ENCODE data around the gene PIAS3.
A peak's percentile ranks its signal among the peaks of the same experiment; 100 is the strongest.

Gene PIAS3

DNA sequence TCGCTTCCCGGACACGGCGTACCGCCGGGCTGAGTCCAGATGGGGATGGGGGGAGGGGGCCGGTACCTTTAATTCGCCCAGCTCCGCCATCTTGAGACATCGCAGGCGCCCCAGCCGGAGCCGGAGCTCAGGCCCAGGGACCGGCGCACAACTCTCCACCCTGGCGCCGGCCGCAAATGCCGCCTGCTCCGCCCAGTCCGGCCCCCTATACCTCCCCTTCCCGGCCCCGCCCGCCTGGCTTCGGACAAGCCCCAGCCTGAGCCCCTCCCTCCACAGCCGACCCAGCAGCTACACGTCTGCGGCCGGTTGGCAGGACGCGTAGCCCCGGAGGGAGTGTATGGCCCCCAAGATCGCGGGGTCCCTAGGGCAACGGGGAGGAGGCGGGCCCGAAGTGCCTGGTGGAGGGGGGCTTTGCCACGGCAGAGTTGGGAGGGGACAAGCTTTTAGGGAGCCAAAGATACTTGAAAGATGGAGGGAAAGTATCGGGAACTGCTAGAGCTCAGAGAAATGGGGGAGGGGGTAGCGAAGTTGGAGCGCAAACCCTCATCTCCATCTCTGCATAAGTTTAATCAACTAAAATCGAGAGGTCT is at the start of gene PIAS3:
Gene PIAS3 (minus strand): TSS at position 181 of the 590 bp plus-strand sequence. CDS start 91 bp downstream, at position 90.
- DNase-seq, result peak; percentile 97

DNA sequence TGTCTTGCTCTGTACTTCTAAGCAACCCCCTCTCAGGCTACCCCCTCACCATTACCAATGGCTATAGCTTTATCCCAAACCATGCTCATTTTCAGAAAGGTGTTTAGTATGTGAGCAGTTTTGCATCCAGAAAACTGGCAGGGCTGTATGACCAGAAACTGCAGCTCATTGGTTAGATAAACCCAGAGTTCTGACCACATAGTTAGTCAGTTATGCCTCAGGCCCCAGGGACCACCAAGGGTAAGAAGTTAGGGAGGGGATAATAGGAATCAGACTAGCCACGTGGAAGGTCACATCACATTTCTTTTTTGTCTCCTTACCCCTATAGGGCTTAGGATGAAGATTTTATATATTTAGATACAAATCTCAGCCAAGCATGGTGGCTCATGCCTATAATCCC is 49.8 kb upstream of the PIAS3 start:
- no peak for DNase-seq

DNA sequence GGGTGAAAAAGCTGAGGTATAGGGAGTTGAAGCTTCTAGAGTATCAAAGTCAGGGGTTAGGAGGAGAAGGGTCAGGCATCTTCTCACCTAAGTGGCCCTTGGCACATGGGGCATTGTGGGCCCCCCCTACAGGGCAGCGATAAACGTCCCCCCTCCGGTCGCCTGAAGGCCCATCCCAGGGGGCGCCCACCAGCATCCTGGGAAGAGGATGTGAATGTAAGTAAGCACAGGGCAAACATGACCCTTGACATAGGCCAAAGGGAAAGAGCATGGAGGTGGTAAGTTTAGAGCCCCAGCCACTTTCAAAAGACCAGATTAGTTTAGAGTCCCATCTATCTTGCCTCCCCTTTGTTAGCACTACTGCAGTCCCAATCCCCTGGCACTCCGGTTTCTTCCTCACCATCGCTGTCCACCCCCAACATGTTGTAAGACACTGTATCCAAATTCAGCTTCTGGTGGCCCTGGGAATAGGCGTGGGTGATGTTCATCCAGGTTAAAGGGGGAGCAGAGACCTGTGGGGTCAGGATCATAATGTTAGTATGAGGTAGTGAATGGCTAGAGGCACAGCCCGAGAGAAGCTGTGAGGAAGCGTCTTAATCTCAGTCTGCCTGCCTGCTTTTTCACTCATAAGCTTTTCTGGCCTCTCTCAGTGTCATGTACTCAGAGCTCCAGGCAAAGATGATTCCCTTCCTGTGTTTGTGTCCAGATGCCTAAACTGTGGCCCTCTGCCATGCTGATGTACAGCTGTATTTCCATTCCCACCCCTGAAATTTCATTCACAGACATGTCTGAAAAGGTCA is 48.3 kb upstream of the PIAS3 start:
- DNase-seq, result peak; percentile 66

DNA sequence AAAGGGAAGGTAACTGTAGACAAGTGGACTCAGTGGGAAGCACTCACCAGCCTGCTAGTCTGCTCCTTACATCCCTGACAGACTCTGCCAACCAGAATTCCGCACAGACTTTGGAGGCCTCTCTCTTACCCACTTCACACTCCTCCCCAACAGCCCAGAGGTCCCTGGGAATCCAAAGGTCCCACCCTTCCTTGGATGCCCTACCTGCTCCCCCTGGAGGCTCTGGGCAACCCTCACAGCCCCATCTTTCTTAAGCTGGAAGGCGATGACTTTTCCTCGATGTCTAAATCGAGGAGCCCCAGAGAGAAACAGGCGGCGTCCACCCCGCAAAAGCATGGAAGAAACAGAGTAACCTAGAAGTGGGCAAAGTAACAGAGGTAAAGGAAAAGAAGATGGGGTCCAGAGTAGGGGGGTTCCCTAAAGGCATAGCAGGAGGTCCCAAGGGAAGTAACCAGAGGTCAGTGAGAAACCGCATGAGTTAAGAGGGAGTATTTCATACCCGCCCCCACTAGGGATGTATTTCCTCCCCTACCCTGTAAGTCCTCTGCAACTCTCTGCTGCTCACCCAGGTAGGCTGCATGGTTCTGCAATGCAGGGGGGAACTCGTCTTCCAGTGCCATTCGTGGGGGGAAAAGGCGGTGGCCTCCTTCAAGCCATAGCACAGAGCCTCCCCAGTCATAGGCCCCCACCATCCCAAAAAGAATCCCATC is 42.6 kb upstream of the PIAS3 start:
- no peak for DNase-seq

DNA sequence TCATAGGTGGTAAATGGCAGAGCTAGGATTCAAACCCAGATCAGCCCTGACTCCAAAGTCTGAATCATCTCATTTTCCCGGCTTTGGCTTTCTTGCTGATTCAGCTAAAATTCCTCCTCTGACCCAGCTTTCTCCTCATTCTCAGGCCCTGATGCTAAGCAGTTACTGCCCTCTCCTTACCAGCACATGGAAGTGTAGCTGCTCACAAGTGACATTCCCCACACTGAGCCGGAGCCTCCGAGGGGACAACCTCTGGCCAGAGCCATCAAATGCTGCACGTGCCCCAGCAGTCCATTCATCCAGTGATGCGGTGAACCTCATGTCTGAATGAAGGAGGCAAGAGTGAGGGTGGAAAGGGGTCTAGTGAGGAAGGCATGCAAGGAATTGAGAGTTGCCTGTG is 39.9 kb upstream of the PIAS3 start:
- DNase-seq, result no peak

DNA sequence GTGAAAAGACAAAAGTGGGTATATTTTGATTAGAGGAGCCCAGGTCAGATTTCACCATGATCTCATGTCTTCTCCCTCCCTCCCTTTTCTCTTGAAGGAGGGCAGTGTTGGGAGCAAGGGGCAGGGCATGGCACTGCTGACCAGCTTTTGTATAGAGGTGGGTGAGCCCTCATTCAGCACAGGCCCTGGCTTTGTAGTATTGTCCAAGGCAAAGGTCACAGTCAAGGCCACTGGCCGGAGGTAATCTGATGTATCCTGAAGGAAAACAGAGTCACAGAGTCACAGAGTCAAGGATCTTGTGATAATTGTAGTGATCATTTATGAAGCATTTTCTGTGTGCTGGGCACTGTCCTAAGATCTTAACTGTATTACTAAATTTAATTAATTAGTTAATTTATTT is 39.1 kb upstream of the PIAS3 start:
- DNase-seq, result no peak

DNA sequence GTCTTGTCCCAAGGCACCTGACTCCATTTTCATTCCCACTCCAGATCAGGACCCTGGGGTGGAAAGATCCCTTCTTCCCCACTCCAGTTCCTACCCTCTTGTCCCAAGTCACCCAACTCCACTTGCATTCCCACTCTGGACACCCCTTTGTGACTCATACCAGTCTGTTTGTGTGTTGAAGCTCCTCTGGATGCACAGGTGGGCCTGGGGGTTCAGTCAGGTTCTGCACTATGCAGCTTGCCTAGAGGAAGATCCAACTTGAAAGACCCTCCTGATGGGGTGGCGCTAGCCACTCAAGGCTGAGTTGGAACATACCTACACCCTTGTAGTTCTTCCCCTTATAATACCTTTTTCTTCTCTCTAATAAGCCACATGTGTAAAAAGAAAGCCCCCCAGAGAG is 36.6 kb upstream of the PIAS3 start:
- DNase-seq, result no peak

DNA sequence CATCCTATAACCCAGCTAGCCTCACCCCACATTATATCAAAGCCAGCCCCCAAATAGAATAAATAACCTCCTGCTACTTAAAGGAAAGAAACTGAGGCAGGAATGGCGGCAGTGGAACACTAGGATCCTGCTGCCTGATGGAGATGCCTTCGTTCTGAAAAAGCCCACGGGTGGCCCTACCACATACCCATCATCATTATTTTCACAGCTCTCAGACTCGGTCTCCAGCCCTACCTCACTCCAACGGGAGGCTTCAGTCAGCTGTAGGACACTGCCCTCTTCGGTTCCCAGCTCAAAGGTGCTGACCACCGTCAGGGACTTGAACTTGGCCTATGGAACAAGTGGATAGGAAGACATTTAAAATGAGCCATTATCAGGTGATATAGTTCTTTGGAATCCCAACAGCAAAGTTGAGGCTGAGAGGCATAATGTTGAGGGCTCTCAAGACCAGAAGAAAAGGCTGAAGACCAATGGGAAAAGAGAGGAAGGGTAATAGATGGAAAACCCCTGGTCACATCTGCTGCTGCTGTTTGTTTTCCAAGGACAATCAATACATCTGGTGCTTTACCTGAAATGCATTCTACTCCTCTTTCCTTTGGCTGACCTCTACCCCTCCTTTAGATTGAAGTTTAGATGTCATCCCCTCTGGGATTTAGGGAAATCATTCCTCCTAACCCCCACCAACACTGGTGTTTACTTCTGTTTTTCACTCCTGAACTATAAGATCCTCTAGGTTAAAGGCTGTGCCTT is 34.6 kb upstream of the PIAS3 start:
- DNase-seq, result no peak

DNA sequence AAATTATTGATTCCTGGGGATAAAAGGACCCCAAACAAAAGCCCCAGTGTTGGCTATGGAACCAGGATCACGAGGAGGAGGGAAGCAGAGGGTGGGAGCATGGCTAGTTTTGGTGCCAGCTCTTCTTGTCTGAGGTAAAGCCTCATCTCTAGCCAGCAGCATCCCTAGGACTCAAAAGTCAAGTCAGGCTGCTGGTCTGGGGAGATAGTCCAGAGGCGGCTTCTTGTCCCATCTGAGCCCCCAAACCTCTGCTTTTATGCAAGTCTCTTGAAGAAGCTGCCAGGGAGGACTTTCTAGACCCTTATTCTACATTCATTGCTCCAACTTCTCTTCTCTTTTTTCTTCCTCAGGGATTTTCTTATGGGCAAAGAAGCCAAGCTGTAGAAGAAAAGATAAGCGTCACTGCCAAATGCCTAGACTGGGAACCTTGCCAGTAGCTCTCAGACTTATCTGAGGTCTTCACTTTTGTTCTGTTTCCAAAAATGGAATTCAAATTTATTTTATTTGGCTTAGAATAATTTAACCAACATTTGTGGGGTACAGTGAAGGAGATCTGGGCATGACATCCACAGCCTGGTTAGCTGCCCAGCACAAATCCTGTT is 33.7 kb upstream of the PIAS3 start:
- no peak for DNase-seq

DNA sequence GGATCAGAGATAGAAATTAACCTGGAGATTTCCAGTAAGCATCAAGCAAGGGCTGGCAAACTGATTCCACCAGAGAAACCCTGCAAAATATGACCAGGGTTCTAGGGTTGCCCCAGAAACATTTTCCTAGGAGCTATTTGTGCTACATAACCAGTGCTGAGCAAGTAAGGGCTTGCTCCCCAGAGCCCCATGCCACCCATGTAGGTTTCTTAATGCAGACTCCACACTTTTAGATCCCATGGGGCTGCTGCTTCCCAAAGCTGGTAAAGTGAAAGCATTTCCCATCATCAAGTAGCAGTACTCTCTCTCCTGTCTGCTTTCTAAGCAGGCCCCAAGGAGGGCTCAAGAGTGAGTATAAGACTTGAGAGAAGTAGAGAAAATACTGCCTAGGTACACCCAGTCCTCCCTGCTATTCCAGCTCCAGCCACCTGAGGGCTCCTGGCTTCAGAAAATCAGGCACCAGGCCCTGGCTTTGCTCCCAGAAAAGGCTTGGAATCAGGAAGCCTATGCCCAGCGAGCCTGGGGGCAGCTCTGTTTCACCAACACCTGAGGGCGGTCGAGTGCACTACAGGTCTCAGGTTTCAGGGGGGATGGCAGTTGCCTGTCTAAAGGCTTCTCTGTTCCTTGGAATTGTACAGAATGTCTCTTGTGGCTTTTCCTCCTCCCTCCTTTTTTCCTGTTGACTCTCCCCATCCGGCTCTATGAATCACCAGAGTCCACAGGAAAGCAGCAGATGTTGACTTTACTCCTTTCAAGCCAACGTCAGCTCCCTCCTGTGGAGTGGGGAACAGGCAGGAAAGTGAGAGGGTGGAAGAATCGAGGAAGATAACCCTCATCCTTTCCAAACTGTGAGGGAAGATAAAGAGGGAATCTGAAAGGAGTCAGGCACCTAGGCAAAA is 33.0 kb upstream of the PIAS3 start:
- DNase-seq, result peak; percentile 95

DNA sequence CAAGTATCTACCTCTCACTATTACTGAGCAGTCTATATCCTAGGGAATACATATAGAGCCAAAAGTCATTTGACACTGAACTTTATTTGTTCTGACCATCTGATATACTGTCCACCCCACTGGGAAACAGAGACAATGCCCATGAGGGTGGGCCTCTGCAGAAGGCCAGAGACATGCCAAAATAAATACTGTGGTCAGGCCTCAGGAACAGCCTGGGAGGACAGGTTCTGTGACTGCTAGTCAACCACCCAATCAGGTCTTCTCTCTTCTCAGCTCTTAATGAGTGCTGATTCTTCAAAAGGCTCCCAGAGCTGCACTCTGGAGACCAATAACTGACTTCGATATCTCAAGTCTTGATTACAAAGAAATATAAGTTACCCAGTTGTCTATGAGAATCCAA is 32.3 kb upstream of the PIAS3 start:
- no peak for DNase-seq

DNA sequence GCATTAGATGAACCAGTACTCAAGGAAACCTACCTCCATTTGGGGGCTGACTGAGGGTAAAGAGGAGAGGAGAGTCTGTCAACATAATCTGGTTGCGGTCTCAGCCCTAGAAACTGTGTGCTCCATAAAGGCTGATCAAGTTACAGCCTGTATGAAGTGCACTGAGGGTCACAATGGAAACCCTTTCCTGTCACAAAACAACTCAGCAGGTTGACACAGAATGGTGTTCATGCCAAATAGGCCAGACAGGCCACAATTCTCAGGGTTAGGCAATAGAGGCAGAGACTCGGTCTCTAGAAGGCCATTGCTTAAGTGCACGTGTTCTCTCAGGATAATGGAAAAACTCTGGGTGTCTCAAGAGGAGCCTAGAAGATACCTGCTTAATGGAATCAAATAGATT is 30.8 kb upstream of the PIAS3 start:
- DNase-seq, result no peak

DNA sequence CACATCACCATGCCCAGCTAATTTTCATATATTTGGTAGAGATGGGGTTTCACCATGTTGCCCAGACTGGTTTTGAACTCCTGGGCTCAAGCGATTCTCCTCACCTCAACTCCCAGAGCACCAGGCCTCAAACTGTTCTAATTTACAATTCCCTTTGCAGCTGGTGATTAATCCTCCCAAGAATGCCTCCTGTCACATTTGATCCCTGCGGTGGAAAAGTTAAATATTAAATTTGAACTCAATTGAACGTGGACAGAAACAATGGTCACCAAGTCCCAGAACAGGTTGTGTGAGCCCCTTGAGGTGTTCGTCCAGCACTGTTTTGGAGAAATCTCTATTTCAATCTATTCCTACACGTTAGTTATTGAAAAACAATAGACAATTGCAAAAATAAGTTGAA is 28.8 kb upstream of the PIAS3 start:
- DNase-seq, result no peak

DNA sequence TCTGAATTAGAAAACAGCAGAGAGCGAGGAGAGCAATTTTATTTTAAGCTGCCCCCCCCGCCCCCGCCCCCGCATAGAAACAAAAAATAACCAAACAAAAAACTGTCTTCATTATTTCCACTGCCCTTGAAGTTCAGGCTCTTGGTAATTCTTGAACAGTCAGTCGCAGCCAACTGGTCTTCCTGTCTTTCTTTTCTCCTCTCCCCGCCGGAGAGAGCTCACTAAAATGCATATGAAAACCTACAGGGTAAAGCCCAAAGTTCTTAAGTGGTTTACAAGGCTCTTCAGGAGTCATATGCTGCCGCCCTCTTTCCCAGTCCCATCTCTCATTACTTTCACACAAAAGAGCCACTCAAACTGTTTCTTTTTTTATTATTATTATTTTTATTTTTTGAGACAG is 27.9 kb upstream of the PIAS3 start:
- DNase-seq, result no peak

DNA sequence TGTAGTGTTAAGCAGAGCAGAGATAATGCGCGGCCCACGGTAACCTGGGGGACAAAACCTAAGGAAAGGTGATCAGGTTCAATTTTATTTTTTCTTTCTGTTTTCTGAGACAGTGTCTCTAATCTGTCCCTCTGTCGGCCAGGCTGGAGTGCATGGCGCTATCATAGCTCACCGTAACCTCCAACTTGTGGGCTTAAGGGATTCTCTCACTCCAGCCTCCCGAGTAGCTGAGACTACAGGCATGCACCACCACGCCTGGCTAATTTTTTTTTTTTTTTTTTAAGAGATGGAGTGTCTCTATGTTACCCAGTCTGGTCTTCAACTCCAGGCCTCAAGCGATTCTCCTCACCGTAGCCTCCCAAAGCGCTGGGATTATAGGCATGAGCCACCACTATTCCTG is 27.5 kb upstream of the PIAS3 start:
- DNase-seq, result no peak

DNA sequence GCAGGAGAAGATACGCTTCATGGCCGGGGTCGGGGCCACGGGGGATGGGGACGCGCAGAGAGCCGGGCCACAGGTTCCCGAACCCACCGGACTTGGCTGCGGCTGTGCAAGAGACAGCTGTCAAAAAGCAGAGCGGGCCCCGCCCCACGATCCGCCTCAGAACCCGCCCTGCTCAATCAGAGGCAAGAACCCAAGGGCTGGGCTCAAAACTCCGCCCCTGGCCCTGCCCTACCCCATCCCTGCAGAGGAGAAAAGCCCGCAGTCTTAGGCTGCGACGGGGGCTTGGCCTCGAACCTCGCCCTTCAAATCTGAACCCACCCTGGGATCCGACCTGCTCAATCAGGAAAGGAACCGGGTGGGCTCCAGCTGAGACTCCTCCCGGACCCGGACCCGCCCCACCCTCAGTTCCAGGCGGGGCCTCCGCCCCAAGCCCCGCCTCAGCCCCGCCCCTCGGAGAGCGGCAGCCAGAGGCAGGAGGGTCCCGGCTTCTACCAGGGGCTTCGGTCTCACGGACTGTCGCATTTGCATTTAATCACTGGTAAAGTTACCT is 26.9 kb upstream of the PIAS3 start, which contains the start of gene ANKRD35:
Gene ANKRD35 (minus strand): TSS at position 129 of the 550 bp plus-strand sequence. CDS start 108 bp downstream, at position 21.
- DNase-seq, result peak; percentile 89

DNA sequence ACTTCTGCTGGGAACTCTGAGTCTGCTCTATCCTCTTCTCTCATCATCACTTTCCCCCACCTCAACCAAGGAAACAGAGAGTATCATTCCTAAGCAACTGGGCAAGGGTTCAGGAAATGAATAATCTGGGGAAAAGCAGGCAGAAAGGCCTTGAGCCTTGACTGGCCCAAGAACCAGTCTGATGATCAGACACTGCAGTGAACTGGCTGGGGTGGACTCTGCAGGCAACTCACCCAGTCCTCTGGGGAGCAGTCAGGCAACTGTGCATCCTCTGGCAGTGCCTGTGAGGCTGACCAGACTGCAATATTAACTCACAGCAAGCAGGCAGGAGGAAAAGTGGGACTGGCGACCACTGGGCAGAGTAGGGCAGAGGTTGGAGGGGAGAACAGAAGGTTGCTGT is 25.8 kb upstream of the PIAS3 start:
- DNase-seq, result no peak

DNA sequence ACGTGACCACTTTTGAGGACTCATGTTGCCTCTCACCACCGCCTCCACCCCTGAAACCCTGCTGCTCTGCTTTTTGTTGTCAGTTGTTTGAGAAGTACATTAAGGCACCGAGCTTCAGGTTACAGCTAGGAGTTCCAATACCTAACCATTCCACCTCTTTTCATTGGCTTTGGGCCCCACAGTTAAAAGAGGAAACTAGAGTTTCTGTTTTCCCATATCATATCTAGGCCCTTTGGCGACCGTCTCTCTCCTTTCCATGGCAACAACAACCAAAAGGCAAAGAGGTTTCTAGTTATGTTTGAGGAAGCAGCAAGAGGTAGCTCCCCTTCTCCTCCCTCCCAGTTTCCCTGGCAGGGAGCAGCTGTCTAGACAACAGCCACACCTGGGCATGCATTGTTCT is 20.9 kb upstream of the PIAS3 start:
- DNase-seq, result no peak

DNA sequence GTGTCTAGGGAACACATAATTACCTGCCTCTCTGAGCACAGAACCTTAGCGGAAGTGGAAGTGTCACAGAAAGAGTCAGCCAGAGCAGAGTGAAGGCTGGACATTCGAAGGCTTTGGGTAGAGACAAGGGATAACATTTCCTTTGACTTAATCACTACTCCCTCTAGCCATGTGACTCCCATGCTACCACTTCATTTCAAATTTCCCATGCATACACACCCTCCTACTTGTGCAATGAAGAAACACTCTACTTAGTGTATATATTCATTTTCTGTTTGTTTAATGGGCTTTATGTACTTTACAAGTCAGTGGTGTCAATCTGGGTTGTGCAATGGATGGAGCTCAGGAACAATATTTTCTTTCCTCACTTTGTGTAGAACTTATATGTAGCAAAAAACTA is 19.8 kb upstream of the PIAS3 start:
- DNase-seq, result no peak

DNA sequence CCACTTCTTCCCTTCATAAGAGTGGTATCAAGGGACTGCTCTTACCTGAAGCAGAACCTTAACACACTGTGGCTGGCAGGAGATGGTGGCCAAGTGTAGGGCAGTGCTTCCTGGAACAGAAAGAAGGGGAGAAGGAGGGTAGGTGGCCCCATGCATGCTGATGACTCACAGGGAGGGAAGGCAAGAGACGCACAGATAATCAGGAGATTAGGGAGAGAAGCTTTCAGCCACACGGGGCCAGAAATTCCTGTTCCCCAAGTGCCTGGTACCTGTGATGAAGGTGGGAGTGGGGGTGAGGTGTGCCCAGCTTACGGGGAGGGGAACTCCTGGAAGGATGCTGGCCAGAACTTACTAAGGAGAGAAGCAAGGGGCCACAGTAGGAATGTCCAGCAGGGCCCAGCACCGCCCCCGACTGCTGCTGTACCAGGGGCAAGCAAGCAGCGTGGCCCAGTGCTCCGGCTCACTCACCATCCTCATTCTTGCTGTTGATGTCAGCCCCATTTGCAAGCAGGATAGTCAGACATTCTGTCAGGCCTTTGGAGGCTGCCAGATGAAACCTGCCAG is 19.1 kb upstream of the PIAS3 start:
- no peak for DNase-seq

DNA sequence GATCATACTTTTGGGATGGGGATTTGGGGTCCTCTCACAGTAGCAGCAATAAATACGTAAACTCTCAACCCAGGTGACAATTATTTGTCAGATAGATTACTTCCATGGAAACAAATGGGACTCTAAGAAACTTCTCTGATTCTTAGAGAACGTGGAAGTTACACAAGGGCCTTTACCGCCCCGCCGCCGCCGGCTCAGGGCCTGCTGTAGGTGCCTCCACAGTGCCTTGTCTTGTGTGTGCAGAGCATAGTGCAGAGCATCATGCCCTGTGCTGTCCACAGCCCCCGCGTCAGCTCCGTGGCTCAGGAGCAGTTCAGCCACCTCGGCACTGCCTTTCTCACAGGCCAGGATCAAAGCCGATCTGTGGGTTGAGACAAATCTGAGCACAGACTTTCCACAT is 15.8 kb upstream of the PIAS3 start:
- DNase-seq, result no peak

Data from femur (tissue), 1 donor.